NCI-H1436 treated with DMSO at 0.1 percent for 48 hours (cell line): ENCODE results near the gene RBM4B.
"Not testable (repeated sequence)": the region's sequence is repeated elsewhere in the genome, so short reads cannot be mapped to it uniquely, and the experiment has no call there.

Experiments used
- DNase-seq: peaks from one replicate; lab custom pipeline; 2025; lab: John Stamatoyannopoulos, UW

Gene RBM4B

GRCh38 chr11:66677599-66678375 lies at the start of gene RBM4B:
TSS of gene RBM4B (minus strand) at chr11:66677887. CDS start at chr11:66677079, 808 bp downstream.
- peak; percentile 78 for DNase-seq

- DNase-seq: no peak
Observed at GRCh38 chr11:66725647-66726046, 48.0 kb upstream of the RBM4B start.

- no peak for DNase-seq
Observed at GRCh38 chr11:66725114-66725513, 47.4 kb upstream of the RBM4B start.

GRCh38 chr11:66724167-66724566 lies 46.5 kb upstream of the RBM4B start:
- DNase-seq: not testable (repeated sequence)

GRCh38 chr11:66723693-66724092 lies 46.0 kb upstream of the RBM4B start:
- no peak for DNase-seq

GRCh38 chr11:66722745-66723651 lies 45.3 kb upstream of the RBM4B start:
- no peak for DNase-seq

GRCh38 chr11:66721939-66722338 lies 44.3 kb upstream of the RBM4B start:
- no peak for DNase-seq

- DNase-seq: no peak
Observed at GRCh38 chr11:66720899-66721470, 43.3 kb upstream of the RBM4B start.

- DNase-seq: peak; percentile 46
Observed at GRCh38 chr11:66720223-66720898, 42.7 kb upstream of the RBM4B start.

GRCh38 chr11:66719111-66719872 lies 41.6 kb upstream of the RBM4B start:
- DNase-seq: no peak

- DNase-seq: no peak
Observed at GRCh38 chr11:66718320-66718971, 40.8 kb upstream of the RBM4B start.

- DNase-seq: no peak
Observed at GRCh38 chr11:66717925-66718319, 40.2 kb upstream of the RBM4B start.

- no peak for DNase-seq
Observed at GRCh38 chr11:66716996-66717395, 39.3 kb upstream of the RBM4B start.

GRCh38 chr11:66715346-66716085 lies 37.8 kb upstream of the RBM4B start:
- DNase-seq: no peak

GRCh38 chr11:66713746-66714480 lies 36.2 kb upstream of the RBM4B start:
- DNase-seq: no peak

- no peak for DNase-seq
Observed at GRCh38 chr11:66710384-66710930, 32.8 kb upstream of the RBM4B start.

GRCh38 chr11:66708701-66709100 lies 31.0 kb upstream of the RBM4B start:
- DNase-seq: no peak

- DNase-seq: no peak
Observed at GRCh38 chr11:66708094-66708493, 30.4 kb upstream of the RBM4B start.

GRCh38 chr11:66707486-66707885 lies 29.8 kb upstream of the RBM4B start:
- DNase-seq: no peak
